ENCODE data around the gene KLHL26. TPM values are rescaled to one million over a fixed set of nuclear protein-coding genes. Genes with fewer than 3 reads are reported as not detected.
"Not testable (repeated sequence)": the region's sequence is repeated elsewhere in the genome, so short reads cannot be mapped to it uniquely, and the experiment has no call there.

The KLHL26 gene
- total RNA-seq, 1 donor from 2014 or later = 6.6 TPM

DNA sequence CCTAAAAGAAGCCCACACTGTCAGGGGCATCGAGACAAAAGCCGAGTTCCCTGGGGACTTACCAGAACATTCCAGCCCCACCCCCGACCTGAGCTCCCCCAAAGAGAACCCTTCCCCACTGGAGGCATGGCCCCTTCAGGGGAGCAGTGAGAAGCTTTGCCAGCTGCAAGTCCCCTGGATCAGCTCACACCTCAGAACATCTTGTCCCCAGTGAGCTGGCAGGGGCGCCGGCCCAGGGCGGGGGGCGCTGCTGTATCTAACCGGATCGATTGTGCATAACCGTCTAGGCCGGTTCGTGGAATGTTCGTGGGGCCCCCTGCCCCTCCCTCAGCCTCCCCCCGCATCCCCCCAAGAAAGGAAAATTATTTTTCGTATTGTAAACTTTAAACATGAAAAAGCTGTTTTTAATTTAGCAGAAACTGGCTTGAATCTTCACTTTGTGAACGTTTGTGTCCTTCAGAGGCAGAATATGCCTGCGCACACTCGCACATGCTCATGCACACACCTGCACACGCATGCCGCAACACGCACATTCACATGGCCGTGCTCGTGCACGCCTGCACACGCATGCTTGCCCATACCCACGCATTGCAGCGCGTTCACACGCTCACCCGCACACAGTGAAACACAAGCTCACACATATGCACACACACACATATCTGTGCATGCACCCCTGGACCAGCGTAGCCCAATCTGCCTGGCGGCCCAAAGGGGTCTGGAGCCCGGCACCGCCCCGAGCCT, 34.6 kb downstream of the KLHL26 start:
- ATAC-seq (no peak), DNase-seq (ENCODE audit: missing footprints) (no peak)
- intact Hi-C loops (cut with DNase I) = loop anchor here (5.0 to 10.0 kb wide), 2 partner anchors 79 to 217 kb away; no protein-coding TSS in a partner anchor

DNA sequence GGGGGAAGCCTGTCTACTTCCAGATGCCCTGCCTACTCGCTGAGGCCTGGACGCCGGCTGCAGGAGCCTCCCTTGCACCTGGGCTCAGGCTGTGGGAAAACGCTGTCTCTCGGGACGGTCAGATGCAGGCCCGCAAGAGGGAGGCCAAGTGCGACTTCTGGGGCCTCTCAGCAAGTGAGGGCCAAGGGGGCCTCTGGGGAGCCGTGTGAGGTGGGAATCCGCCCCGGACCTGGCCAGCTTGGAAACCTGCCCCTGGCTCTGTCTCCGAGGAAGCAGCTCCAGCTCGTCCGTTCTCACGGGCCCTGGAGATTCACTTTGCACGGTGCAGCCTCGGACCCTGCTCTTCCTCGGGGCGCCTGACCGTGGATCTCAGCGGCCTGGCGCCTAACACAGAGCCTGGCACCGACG, 35.2 kb downstream of the KLHL26 start:
- intact Hi-C loops (cut with DNase I) = loop anchor here (5.0 to 10.0 kb wide), 2 partner anchors 80 to 217 kb away; no protein-coding TSS in a partner anchor
- DNase-seq (ENCODE audit: missing footprints) (no peak), ATAC-seq (no peak)

DNA sequence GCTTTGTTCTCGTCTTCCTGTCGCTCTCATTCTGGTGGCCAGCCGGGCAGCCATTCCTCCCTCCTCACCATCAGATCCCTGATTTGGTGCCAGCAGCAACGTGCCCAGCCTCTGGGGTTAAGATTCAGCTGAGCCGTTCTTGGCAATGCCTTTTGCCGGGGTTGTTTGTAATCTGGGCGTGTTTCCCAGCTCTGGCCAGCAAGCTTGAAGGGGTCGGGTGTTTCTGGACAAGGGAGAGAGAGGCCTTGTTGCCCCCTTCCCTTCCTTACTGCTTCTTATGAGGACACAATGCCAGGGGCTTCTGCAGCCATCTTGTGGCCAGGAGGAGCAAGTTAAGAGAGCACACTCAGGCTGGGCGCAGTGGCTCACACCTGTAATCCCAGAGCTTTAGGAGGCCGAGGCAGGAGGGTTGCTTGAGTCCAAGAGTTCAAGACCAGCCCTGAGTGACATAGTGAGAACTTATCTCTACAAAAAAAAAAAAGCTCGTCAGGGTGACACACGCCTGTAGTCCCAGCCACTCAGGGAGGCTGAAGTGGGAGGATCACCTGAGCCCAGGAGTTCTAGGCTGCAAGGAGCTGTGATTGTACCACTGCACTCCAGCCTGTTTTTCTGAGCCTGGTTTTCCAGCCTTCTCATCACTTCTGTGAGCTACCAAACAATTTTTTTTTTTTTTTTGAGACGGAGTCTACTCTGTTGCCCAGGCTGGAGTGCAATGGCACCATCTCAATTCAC, 35.9 kb downstream of the KLHL26 start:
- intact Hi-C loops (cut with DNase I) = loop anchor here (5.0 to 10.0 kb wide), 2 partner anchors 80 to 218 kb away; no protein-coding TSS in a partner anchor
- DNase-seq (ENCODE audit: missing footprints) (no peak), ATAC-seq (peak; percentile 37)

- ATAC-seq = peak; percentile 27
- intact Hi-C loops (cut with DNase I) = loop anchor here (5.0 to 10.0 kb wide), 2 partner anchors 82 to 220 kb away; no protein-coding TSS in a partner anchor
- DNase-seq (ENCODE audit: missing footprints) = peak; percentile 80
These were observed 37.8 kb downstream of the KLHL26 start for GRCh38 chr19:18674616-18675015.

DNA sequence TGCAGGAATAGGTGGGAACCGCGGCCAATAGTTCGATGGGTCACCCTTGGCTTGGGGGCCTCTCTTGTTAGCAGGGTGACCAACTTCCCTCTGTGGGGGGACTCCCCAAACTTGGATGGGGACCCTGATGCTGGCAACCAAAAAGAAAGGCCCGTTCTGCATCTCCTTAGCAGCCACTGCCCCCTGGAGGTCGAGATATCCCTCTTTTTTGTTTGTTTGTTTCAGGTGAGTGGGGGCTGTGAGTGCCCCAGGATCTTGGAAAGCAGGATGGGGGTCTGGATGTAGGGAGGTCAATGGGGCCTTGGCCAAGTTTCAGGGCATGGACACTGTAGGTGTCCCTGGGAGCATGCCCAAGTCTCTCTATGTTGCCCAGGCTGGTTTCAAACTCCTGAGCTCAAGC, 39.0 kb downstream of the KLHL26 start:
- intact Hi-C loops (cut with DNase I) = loop anchor here (10.0 kb wide), 1 partner anchor 221 kb away; no protein-coding TSS in a partner anchor
- DNase-seq (ENCODE audit: missing footprints) (no peak), ATAC-seq (no peak)

- intact Hi-C loops (cut with DNase I) = loop anchor here (10.0 kb wide), 1 partner anchor 222 kb away; no protein-coding TSS in a partner anchor
- no peak for ATAC-seq
These were observed 39.9 kb downstream of the KLHL26 start for GRCh38 chr19:18676692-18677091.

DNA sequence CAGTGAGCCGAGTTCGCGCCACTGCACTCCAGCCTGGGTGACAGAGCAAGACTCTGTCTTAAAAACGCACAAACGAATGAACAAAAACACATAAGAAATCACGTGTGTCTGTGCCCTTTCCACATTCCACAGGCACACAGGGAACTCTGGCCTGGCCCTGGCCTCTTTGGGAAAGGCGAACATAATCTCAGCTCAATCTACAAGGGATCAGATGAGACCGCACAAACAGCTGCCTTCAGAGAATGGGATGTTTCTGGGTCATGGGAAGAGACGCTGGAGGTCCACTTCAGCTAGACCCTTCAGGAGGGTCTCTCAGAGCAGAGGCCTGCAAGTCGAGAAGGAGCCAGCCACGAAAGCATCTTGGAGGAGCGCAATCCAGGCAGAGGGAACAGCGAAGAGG, 40.3 kb downstream of the KLHL26 start:
- no peak for ATAC-seq
- intact Hi-C loops (cut with DNase I) = loop anchor here (10.0 kb wide), 1 partner anchor 222 kb away; no protein-coding TSS in a partner anchor
- DNase-seq (ENCODE audit: missing footprints) = no peak

More at GRCh38 chr19:18676692-18677091, 39.9 kb downstream of the KLHL26 start:
- DNase-seq (ENCODE audit: missing footprints) = no peak

DNA sequence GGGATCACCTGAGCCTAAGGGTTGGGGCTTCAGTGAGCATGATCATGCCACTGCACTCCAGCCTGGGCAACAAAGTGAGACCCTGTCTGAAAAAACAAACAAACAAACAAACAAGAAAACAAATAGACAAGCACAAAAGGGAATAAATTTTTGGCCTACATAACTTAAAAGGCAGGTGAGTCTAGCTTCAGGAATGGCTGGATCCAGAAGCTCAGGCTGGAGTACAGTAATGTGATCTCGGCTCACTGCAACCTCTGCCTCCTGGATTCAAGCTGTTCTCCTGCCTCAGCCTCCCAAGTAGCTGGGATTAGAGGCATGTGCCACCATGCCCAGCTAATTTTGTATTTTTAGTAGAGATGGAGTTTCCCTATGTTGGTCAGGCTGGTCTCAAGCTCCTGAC, 43.3 kb downstream of the KLHL26 start:
- DNase-seq (ENCODE audit: missing footprints); ATAC-seq: not testable (repeated sequence)
- intact Hi-C loops (cut with DNase I) = loop anchor here (5.0 kb wide), 1 partner anchor 167 kb away; no protein-coding TSS in a partner anchor

- ATAC-seq = no peak
- intact Hi-C loops (cut with DNase I) = loop anchor here (5.0 kb wide), 1 partner anchor 165 kb away; no protein-coding TSS in a partner anchor
- DNase-seq (ENCODE audit: missing footprints) = no peak
These were observed 45.9 kb downstream of the KLHL26 start for GRCh38 chr19:18682807-18683108.

DNA sequence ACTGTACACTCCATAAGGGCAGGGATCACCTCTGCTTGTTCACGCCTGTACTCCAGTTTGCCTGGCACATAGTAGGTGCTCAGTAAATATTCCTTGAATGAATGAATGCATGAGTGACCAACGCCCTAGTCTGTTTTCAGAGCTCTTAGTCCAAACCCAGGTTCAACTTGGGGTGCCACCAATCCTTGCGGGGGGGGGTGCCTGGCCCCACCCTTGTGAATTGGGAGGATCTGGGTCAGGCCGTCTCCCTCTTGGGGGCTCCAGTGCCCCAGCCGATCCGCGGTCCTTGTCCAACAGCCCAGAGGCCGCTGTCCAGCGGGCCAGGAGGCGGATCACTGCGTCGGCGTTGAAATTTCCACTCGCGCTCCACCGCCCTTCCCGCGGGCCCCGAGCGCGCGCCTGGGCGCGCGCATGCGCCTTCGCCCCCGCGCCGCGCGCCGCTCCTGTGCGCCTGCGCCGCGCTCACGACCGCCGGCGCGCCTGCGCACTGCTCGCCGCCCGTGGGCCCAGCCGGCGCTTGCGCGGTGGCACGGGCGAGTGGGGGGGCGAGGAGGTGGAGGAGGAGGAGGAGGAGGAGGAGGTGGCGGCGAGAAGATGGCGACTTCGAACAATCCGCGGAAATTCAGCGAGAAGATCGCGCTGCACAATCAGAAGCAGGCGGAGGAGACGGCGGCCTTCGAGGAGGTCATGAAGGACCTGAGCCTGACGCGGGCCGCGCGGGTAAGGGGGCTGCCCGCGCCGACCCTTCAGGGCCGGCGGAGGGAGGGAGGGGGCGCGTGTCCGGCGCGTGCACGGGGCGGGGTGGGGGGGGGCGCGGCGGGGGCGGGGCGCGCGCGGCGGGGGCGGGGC, 46.5 kb downstream of the KLHL26 start, which contains the start of gene CRTC1:
TSS of gene CRTC1 (plus strand) at position 572 of the 849 bp plus-strand sequence. CDS start at position 595, 23 bp downstream.
- ATAC-seq (peak; percentile 87), DNase-seq (ENCODE audit: missing footprints) (peak; percentile 94)
- intact Hi-C loops (cut with DNase I) = loop anchor here (5.0 kb wide), 1 partner anchor 164 kb away; no protein-coding TSS in a partner anchor

- DNase-seq (ENCODE audit: missing footprints) (no peak), ATAC-seq (no peak)
- intact Hi-C loops (cut with DNase I) = loop anchor here (5.0 kb wide), 1 partner anchor 163 kb away; no protein-coding TSS in a partner anchor
These were observed 47.3 kb downstream of the KLHL26 start for GRCh38 chr19:18683958-18684641.

- intact Hi-C loops (cut with DNase I) = loop anchor here (5.0 kb wide), 1 partner anchor 163 kb away; no protein-coding TSS in a partner anchor
- DNase-seq (ENCODE audit: missing footprints) = no peak
- ATAC-seq = no peak
These were observed 47.8 kb downstream of the KLHL26 start for GRCh38 chr19:18684642-18684993.

DNA sequence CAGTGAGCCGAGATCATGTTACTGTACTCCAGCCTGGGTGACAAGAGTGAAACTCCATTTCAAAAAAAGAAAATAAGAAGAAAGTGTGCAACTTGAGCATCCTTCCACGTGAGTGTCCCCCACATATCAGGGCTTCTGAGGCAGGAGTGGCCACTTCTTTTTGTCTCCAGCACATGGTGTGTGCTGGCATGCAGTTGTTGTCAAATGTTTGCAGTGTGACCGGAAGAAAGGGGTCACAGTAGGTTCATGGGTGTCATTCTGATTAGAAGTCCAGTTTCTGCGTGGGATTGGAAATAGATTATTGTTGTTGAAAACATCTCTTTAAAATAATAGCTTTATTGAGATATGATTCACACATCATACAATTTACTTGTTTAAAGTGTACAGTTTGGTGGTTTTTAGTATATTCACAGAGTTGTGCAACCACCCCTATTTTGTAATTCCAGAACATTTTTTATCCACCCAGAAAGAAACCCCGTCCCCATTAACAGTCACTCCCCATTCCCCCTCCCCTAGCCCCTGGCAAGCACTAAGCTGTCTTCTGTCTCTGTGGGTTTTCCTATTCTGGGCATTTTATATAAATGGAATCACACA, 48.9 kb downstream of the KLHL26 start:
- intact Hi-C loops (cut with DNase I) = no loop called here
- ATAC-seq = no peak
- DNase-seq (ENCODE audit: missing footprints) = no peak

GRCh38 chr19:18687740-18688465, 51.1 kb downstream of the KLHL26 start:
- no peak for DNase-seq (ENCODE audit: missing footprints)
- no peak for ATAC-seq
- intact Hi-C loops (cut with DNase I) = no loop called here

GRCh38 chr19:18696023-18696422, 59.2 kb downstream of the KLHL26 start:
- DNase-seq (ENCODE audit: missing footprints) = no peak
- intact Hi-C loops (cut with DNase I) = no loop called here
- ATAC-seq = no peak

DNA sequence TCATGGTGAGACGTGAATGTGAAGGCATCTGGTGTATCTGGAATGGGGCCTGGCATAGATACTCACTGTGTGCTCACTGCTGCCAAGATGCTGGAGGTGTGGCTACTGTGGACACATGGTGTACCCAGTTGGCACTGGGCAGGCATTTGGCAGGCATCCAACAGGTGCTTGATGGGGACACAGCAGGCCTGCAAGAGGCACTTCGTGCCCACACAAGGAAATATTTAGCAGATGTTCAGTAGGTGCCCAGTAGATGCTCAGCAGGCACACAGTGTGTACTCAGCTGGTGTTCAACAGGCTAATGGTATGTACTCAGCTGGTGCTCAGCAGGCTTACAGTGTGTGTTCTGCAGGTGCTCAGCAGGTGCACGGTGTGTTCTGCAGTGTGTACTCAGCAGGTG, 60.9 kb downstream of the KLHL26 start:
- intact Hi-C loops (cut with DNase I) = no loop called here
- DNase-seq (ENCODE audit: missing footprints) (no peak), ATAC-seq (no peak)

Data from Right ventricle myocardium inferior (tissue), 1 donor.